GM19467 (cell line): ENCODE data around the gene RNASE4.
"Not testable (repeated sequence)": the region's sequence is repeated elsewhere in the genome, so short reads cannot be mapped to it uniquely, and the experiment has no call there.

Source experiments
- ATAC-seq: cut with Tn5 transposase; IDR thresholded peaks from one replicate; pipeline ENCODE4 v1.9.1; 2021; ENCODE audit warnings: mild to moderate bottlenecking, moderate library complexity; ENCODE audit not compliant: unreplicated experiment

RNASE4 gene

DNA sequence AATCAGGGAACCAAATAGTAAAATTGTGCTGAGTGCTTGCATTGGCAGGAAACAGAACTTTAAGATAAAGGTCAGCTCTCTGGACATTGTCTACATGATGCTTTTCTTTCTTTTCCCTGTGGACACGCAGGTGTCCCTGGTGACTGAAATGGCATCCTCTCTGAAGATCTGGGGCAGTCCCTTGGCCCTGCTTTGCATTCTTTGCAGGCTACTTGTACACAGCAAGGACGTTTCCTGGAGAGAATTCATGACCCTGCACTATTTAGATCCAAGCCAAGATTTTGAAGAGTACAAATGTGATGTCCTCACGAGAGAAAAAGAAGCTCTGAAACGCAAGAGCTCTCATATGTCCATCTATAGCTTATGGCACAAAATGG is 50.1 kb downstream of the RNASE4 start:
- no peak for ATAC-seq

DNA sequence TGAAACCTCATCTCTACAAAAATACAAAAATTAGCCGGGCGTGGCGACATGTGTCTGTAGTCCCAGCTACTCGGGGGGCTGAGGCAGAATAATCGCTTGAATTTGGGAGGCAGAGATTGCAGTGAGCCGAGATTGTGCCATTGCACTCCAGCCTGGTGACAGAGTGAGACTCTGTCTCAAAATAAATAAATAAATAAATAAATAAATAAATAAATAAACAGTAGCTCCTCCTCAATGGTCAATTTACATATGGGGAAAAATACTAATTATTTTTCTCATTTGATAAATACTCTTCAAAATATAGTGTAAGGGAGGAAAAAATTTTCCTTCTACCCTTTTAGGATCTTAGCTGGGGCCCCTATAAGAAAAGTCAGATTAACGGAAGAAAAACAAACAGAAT is 53.9 kb downstream of the RNASE4 start:
- not testable (repeated sequence) for ATAC-seq

DNA sequence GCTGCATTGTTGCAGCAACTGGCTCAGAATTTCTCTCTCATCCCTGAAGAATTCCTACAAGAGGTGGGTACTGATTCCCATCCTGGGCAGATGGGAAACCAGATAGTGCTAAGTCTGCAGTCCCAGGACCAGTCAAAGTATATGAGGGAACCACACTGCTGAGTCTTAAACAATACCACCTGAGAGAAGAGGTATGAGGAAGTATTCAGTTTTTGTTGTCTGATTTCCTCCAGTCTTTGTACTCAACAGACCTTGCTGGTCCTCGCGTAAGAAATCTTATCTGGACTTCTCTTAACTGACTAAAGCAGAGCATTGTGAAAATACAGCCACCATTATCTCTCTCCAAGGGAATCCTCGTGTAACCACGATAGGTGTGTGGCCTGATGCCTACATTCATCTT is 57.8 kb downstream of the RNASE4 start:
- no peak for ATAC-seq

DNA sequence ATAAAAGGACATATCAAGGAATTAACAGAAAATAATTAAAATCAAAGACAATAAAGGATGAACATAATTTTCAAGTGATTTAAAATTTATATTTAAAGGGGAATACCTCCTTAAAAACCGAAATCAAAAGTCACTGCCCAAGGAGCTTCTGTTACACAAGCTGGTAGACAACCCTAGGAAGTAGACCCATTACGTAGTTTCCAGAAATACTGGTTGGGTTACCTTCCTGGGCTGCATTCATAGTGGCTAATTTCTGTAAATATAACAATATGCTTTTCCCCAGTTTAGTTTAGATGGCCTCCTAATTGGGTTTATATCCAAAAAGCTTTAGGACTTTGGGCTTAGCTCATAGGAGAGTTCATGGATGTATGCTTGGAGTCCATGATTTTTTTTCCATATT is 59.2 kb downstream of the RNASE4 start:
- no peak for ATAC-seq

DNA sequence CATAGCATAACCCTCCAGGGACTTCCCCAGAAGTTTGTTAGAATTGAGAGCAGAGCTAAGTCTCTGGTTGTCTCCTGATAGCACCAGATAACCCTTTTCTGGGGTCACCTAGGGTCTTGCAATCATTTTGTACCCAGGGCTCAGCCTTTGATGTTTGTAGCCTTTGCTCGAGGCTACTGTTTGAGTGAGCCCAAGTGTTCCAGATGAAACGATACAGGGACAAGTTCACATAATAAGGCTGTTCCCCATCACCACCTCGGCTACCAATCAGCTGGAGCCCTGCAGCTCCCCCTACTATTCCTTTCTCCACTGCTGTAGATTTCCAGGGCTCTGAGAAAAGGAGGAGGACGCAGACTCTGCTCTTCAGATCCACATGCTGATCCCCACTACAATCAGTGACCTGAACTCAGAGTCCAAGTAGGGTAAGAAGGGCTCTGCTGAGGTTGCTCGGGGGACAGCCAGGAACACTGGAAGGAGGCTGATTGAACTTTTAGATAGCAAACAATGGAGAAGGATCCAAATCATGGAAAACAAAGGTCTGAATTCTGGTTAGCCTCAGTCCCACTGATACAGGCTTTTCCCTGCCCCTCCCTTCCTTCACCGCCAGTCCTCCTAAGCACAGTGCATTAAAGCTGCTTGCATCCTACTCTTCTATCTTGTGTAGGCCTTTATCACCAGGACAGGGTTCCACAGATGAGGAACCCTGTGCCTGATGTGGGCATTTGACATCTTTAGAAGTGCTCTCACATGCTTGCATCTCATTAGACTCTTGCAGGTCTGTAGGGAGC is 61.4 kb downstream of the RNASE4 start, which contains the start of gene EDDM3A:
EDDM3A (plus strand) TSS at position 317 of the 788 bp plus-strand sequence. CDS start 1,694 bp downstream, outside the sequence.
- no peak for ATAC-seq

DNA sequence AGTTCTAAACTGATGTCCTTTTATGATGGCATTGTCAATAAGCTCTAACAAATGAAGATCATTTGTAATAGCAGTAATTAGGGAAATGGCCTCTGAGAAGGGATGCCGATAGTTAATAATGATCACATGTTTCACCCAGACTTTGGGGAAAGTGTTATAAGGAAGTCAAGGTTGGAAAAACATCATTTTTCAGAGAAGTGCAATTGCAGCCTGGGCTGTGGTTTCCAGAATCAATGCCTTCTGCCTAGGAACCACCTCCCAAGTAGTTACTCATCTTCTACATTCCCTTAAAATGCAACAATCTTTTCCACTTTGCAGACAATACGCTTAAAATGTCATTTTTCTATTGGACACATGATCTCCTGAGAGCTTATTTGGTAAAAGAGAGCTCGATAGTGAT is 62.2 kb downstream of the RNASE4 start:
- no peak for ATAC-seq

DNA sequence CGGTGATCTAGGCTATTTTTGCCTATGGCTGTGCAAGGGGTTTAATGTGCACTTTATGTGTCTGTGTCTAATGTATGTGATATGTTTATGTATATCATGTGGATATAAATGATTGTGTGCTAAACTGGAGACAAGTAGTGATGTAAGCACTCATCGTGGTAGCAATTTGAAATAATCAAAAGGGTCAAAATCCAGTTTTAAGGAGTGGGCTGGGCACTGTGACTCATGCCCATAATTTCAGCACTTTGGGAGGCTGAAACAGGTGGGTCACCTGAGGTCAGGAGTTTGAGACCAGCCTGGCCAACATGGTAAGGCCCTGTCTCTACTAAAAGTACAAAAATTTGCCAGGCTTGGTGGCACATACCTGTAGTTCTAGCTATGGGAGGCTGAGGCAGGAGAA is 64.1 kb downstream of the RNASE4 start:
- no peak for ATAC-seq

DNA sequence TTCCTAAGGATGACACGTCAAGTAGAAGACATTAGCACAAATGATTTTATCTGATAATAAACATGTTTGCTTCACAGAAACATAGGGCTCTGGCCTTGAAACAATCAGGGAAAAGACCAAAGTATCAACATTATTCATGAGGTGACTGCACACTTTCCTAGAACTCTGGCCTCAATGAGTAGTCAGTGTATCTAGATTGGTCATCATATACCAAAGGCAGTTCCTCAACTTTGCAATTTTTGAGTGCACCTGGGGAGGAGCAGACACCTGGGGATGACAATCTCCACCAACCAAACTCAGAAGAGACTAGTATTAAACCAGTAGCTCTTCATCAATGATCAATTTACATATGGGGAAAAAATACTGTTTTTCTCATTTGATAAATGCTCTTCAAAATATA is 65.8 kb downstream of the RNASE4 start:
- no peak for ATAC-seq
